NCI-H526 (cell line): Measurements from ENCODE around the gene SLC22A23.

ENCODE experiments used
- DNase-seq, 2 experiments: peaks; one replicate each; lab custom pipeline; 2025; lab: John Stamatoyannopoulos, UW

SLC22A23 gene

DNA sequence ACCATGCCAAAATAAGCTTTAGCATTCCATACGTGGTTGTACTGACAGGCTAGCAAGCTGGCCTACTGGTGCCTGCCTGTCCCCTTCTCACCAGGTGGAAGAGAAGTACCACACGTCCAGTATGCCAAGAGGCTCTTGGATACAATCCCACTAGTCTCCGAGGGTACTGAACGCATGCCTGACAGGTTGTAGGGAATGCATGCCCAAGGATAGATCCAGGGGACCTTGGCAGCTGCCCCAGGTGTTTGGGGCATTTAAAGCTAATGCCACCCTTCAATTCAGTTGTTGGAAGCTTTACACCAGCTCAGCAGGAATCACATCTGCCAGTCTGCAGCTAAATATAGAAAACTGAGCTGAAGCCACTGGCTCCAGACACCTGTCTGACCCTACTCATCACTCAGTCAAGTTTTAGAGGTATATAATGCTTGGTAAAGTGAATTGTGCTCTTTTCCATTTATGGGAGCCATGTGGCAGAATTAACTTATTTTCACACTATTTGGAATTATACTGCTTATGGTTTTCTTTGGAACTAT lies 234.3 kb downstream of the SLC22A23 start:
- DNase-seq, result no peak

- no peak for DNase-seq
Measured at GRCh38 chr6:3221578-3221977, 235.3 kb downstream of the SLC22A23 start.

- DNase-seq, result no peak
Measured at GRCh38 chr6:3220366-3220765, 236.5 kb downstream of the SLC22A23 start.
